Epithelial cell of proximal tubule (primary cell): Measurements from ENCODE around the gene PDZRN4. TPM values are rescaled to one million over a fixed set of nuclear protein-coding genes. Genes with fewer than 3 reads are reported as not detected.

Experiments used
- DNase-seq: peaks from one replicate; pipeline ENCODE4 v3.0.0-alpha.2; 2011; ENCODE audit warnings: low read depth
- H3K4me3 ChIP-seq: 2 replicates; pipeline ENCODE4 v1.5.1; 2011; ENCODE audit warnings: low read depth, mild to moderate bottlenecking, low read length
- CTCF ChIP-seq: conservative IDR thresholded peaks from 2 replicates; pipeline ENCODE4 v1.5.1; 2012; ENCODE audit warnings: low read depth, mild to moderate bottlenecking, low read length
- total RNA-seq: library from RNA; depleted of rRNA; stranded (reverse); fragments of >200 nt; gene quantifications from 2 replicates; pipeline ENCODE4 v1.2.3, GENCODE V29; 2015

The PDZRN4 gene
- total RNA-seq, 1 donor from 2014 or later, result not detected

- no peak for DNase-seq
- no peak for TF ChIP-seq CTCF
- H3K4me3 ChIP-seq, result no peak overlapping the region
Measured at GRCh38 chr12:41193311-41193710, 5.2 kb downstream of the PDZRN4 start.

- no peak for DNase-seq
- H3K4me3 ChIP-seq, result no peak overlapping the region
- no peak for TF ChIP-seq CTCF
Measured at GRCh38 chr12:41202051-41202450, 13.9 kb downstream of the PDZRN4 start.

GRCh38 chr12:41205070-41205709 lies 17.1 kb downstream of the PDZRN4 start:
- TF ChIP-seq CTCF, result no peak
- H3K4me3 ChIP-seq, result peak overlapping the region; percentile 4
- peak; percentile 10 for DNase-seq

GRCh38 chr12:41206298-41206697 lies 18.2 kb downstream of the PDZRN4 start:
- H3K4me3 ChIP-seq, result no peak overlapping the region
- TF ChIP-seq CTCF, result no peak
- no peak for DNase-seq

GRCh38 chr12:41211448-41211847 lies 23.3 kb downstream of the PDZRN4 start:
- no peak for TF ChIP-seq CTCF
- no peak overlapping the region for H3K4me3 ChIP-seq
- no peak for DNase-seq

GRCh38 chr12:41212625-41213024 lies 24.5 kb downstream of the PDZRN4 start:
- no peak for TF ChIP-seq CTCF
- no peak overlapping the region for H3K4me3 ChIP-seq
- DNase-seq, result no peak

- no peak for DNase-seq
- no peak for TF ChIP-seq CTCF
Measured at GRCh38 chr12:41213107-41213506, 25.0 kb downstream of the PDZRN4 start.

More at GRCh38 chr12:41213107-41213506, 25.0 kb downstream of the PDZRN4 start:
- H3K4me3 ChIP-seq, result no peak overlapping the region
